CD4-positive, alpha-beta T cell (primary cell): ENCODE results near the gene ITGA11. TPM values are rescaled to one million over a fixed set of nuclear protein-coding genes. Genes with fewer than 3 reads are reported as not detected.

ENCODE experiments used
- ATAC-seq: fragments of 200-7000 bp; cut with Tn5 transposase; one replicate; pipeline ENCODE4 v1.10.0; 2022; ENCODE audit warnings: mild to moderate bottlenecking; ENCODE audit not compliant: poor library complexity
- CTCF ChIA-PET: fragments of 350-600 bp; sonication (Branson Sonifier 250); formaldehyde crosslinking; loops from one replicate; lab custom pipeline; 2021; ENCODE audit warnings: antibody characterized with exemption, inconsistent platforms; lab: Charles Lee
- POLR2A ChIA-PET: fragments of 350-600 bp; sonication (Branson Sonifier 250); formaldehyde crosslinking; loops from one replicate; lab custom pipeline; 2021; ENCODE audit warnings: antibody characterized with exemption, inconsistent platforms; lab: Charles Lee
- DNase-seq, 14 experiments: peaks; one replicate each; pipeline ENCODE4 v3.0.0-alpha.2; 2013 to 2020; ENCODE audit warnings: mixed read lengths in 2 of 14
- H3K27ac ChIP-seq, 2 donors: one replicate each; pipeline versions ENCODE4 v1.5.1 to v1.7.0; 2013; ENCODE audit warnings: low read length in 2 of 2, low read depth in 1 of 2, mild to moderate bottlenecking in 1 of 2
- H3K27me3 ChIP-seq, 2 experiments: 1 replicate in 1 of 2; 2 replicates in 1 of 2; pipeline versions ENCODE4 v1.6.1 to v1.7.0; 2013; ENCODE audit warnings: low read length in 2 of 2, control low read depth in 1 of 2, mild to moderate bottlenecking in 1 of 2, moderate library complexity in 1 of 2; ENCODE audit not compliant: insufficient read depth in 2 of 2, control insufficient read depth in 1 of 2
- H3K36me3 ChIP-seq: one replicate; pipeline ENCODE4 v1.6.1; 2013; ENCODE audit warnings: low read length, control low read depth; ENCODE audit not compliant: insufficient read depth
- H3K4me1 ChIP-seq: one replicate; pipeline ENCODE4 v1.6.1; 2013; ENCODE audit warnings: low read length, control low read depth; ENCODE audit not compliant: insufficient read depth
- H3K4me3 ChIP-seq: one replicate; pipeline ENCODE4 v1.5.1; 2013; ENCODE audit warnings: mild to moderate bottlenecking, low read length, moderate library complexity
- H3K9me3 ChIP-seq, 2 experiments: 1 replicate in 1 of 2; 2 replicates in 1 of 2; pipeline versions ENCODE4 v1.6.1 to v1.7.0; 2013; ENCODE audit warnings: low read length in 2 of 2, mild to moderate bottlenecking in 2 of 2, control low read depth in 1 of 2, moderate library complexity in 1 of 2; ENCODE audit not compliant: control insufficient read depth in 1 of 2, insufficient read depth in 1 of 2
- H3K27ac Mint-ChIP-seq: one replicate; pipeline ENCODE4 v1.8.0; 2020; ENCODE audit warnings: mixed read lengths
- H3K27me3 Mint-ChIP-seq: one replicate; pipeline ENCODE4 v1.8.0; 2021; ENCODE audit warnings: mixed read lengths
- H3K36me3 Mint-ChIP-seq: one replicate; pipeline ENCODE4 v1.8.0; 2021; ENCODE audit warnings: low read depth, mixed read lengths
- H3K4me1 Mint-ChIP-seq: one replicate; pipeline ENCODE4 v1.8.0; 2021; ENCODE audit warnings: low read depth, mixed read lengths
- H3K4me3 Mint-ChIP-seq: one replicate; pipeline ENCODE4 v1.8.0; 2020; ENCODE audit warnings: mild to moderate bottlenecking, mixed read lengths
- H3K9me3 Mint-ChIP-seq: one replicate; pipeline ENCODE4 v1.8.0; 2020; ENCODE audit warnings: mixed read lengths
- CTCF ChIP-seq: fragments of 200-600 bp; IDR thresholded peaks from one replicate; pipeline ENCODE4 v1.8.0; 2022; ENCODE audit warnings: antibody characterized with exemption, mild to moderate bottlenecking
- intact Hi-C, 2 experiments: fragments of 100-400 bp; cut with DNase I in 1 of 2; cut with micrococcal nuclease in 1 of 2; formaldehyde crosslinking; loops; one replicate each; pipeline versions ENCODE4 v1.15.1 to v1.9.0; 2023 to 2025; cut with DNase I, micrococcal nuclease
- total RNA-seq, 174 experiments: library from RNA in 2 of 174; stranded (reverse) in 2 of 174; gene quantifications; one replicate each; pipeline ENCODE4 v1.2.3 and lab custom pipeline; 2021 to 2026

The ITGA11 gene
- total RNA-seq, 2 experiments from 2014 or later, result 0.08 to 0.20 TPM

- ChIA-PET POLR2A (no interaction called here), CTCF (no interaction called here)
- Histone ChIP-seq H3K9me3 (peaks cover 0 to 4% of the 10 kb centered on the region in 2 experiments), H3K4me1 (no peaks in the 10 kb centered on the region), H3K4me3 (no peak overlapping the region), H3K27ac (no peak overlapping the region), H3K27me3 (peaks cover 0 to 6% of the 10 kb centered on the region in 2 experiments), H3K36me3 (no peaks in the 10 kb centered on the region)
- intact Hi-C loops, result no loop called here
- ATAC-seq (no peak), DNase-seq (no peak)
- Mint-ChIP-seq H3K36me3 (no peaks in the 10 kb centered on the region), H3K9me3 (no peaks in the 10 kb centered on the region), H3K4me3 (no peak overlapping the region), H3K27me3 (peaks cover 47% of the 10 kb centered on the region), H3K27ac (no peak overlapping the region), H3K4me1 (no peaks in the 10 kb centered on the region)
- no peak for TF ChIP-seq CTCF
Measured at GRCh38 chr15:68479870-68480269, 47.9 kb upstream of the ITGA11 start.

- intact Hi-C loops, result no loop called here
- Histone ChIP-seq H3K9me3 (peaks cover 0 to 4% of the 10 kb centered on the region in 2 experiments), H3K36me3 (no peaks in the 10 kb centered on the region), H3K4me3 (no peak overlapping the region), H3K27ac (no peak overlapping the region), H3K27me3 (peaks cover 0 to 6% of the 10 kb centered on the region in 2 experiments), H3K4me1 (no peaks in the 10 kb centered on the region)
- Mint-ChIP-seq H3K9me3 (no peaks in the 10 kb centered on the region), H3K36me3 (no peaks in the 10 kb centered on the region), H3K4me1 (no peaks in the 10 kb centered on the region), H3K27ac (no peak overlapping the region), H3K4me3 (no peak overlapping the region), H3K27me3 (peaks cover 45% of the 10 kb centered on the region)
- no peak for TF ChIP-seq CTCF
- DNase-seq (no peak), ATAC-seq (no peak)
- POLR2A ChIA-PET, result no interaction called here
- CTCF ChIA-PET, result no interaction called here
Measured at GRCh38 chr15:68479406-68479805, 47.4 kb upstream of the ITGA11 start.

DNA sequence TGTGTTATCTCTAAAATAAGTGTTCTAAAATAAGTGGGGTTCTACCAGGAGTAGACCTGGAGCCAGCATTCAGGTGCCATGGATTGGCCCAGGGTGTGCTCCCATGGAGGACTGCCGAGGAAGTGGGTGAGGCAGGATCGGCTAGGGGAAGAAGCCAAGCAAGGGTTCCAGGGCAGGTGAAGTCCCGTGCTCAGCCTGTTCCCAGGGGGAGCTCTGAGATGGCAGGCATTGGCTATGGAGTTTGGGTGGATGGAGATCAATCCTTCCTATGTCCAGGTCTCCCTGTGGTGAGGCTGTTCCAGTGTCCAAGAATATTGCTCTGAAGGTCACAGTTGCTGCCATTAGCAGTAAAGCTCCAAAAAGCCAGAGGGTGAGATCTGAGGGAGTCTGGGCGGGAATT is 46.9 kb upstream of the ITGA11 start:
- CTCF ChIA-PET, result no interaction called here
- peaks cover 46% of the 10 kb centered on the region for H3K27me3 Mint-ChIP-seq

More for the DNA sequence above, 46.9 kb upstream of the ITGA11 start:
- no peak overlapping the region for H3K4me3 Mint-ChIP-seq
- no peaks in the 10 kb centered on the region for H3K36me3 ChIP-seq
- peaks cover 0 to 6% of the 10 kb centered on the region in 2 experiments for H3K27me3 ChIP-seq
- POLR2A ChIA-PET, result no interaction called here
- DNase-seq (no peak), ATAC-seq (no peak)
- H3K27ac Mint-ChIP-seq, result no peak overlapping the region
- intact Hi-C loops, result no loop called here
- no peaks in the 10 kb centered on the region for H3K4me1 Mint-ChIP-seq
- H3K4me1 ChIP-seq, result no peaks in the 10 kb centered on the region
- no peaks in the 10 kb centered on the region for H3K9me3 Mint-ChIP-seq
- no peak for TF ChIP-seq CTCF
- no peak overlapping the region for H3K4me3 ChIP-seq
- no peaks in the 10 kb centered on the region for H3K36me3 Mint-ChIP-seq
- H3K9me3 ChIP-seq, result peaks cover 0 to 4% of the 10 kb centered on the region in 2 experiments
- H3K27ac ChIP-seq, result no peak overlapping the region
